ENCODE results near the gene XRCC1. TPM values are rescaled to one million over a fixed set of nuclear protein-coding genes. Genes with fewer than 3 reads are reported as not detected.

Gene XRCC1
- total and polyA plus RNA-seq, 9 of the 15 experiments (the other 6 are each of a cell fraction or from before 2014, with no cell fraction given): 1.5 to 36.9 (median 24.9) TPM

GRCh38 chr19:43595605-43595998 lies 20.3 kb upstream of the XRCC1 start (continued):
- TF ChIP-seq NKRF (IDR thresholded peaks at IDR 0.05; ENCODE audit: borderline replicate concordance) (no peak; the same call in 1 of the 2 replicates), ATF1 (CRISPR knock-in tag; IDR thresholded peaks at IDR 0.05) (no peak), ATF1 (tag; IDR thresholded peaks at IDR 0.05) (no peak), RBM39 (optimal IDR thresholded peaks at IDR 0.05; ENCODE audit: low read depth, low read length) (no peak), TEAD2 (tag; IDR thresholded peaks at IDR 0.05) (no peak), HNRNPH1 (optimal IDR thresholded peaks at IDR 0.05; ENCODE audit: low read depth, low read length) (no peak), SLC30A9 (CRISPR knock-in tag; IDR thresholded peaks at IDR 0.05) (no peak), PHF21A (IDR thresholded peaks at IDR 0.05; ENCODE audit: borderline replicate concordance, low read depth) (no peak), ZNF79 (CRISPR knock-in tag; IDR thresholded peaks at IDR 0.05; ENCODE audit: low read depth) (no peak)
- TF ChIP-seq, protein P1, sequence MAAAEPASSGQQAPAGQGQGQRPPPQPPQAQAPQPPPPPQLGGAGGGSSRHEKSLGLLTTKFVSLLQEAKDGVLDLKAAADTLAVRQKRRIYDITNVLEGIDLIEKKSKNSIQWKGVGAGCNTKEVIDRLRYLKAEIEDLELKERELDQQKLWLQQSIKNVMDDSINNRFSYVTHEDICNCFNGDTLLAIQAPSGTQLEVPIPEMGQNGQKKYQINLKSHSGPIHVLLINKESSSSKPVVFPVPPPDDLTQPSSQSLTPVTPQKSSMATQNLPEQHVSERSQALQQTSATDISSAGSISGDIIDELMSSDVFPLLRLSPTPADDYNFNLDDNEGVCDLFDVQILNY (CRISPR knock-in tag; IDR thresholded peaks at IDR 0.05): no peak
